T-helper 1 cell treated with Interleukin-12 subunit alpha and Interleukin-12 subunit beta and Interleukin-4 antibody, amounts not matched to agents 30 ng/mL and 1 ng/mL, for 36 hours (primary cell): Measurements from ENCODE around the gene PRX. TPM values are rescaled to one million over a fixed set of nuclear protein-coding genes. Genes with fewer than 3 reads are reported as not detected.
"Not testable (repeated sequence)": the region's sequence is repeated elsewhere in the genome, so short reads cannot be mapped to it uniquely, and the experiment has no call there.

Experiments used
- intact Hi-C: fragments of 100-400 bp; cut with micrococcal nuclease; formaldehyde crosslinking; loops from one replicate; pipeline ENCODE4 v1.15.1; 2024
- total RNA-seq: library from RNA; stranded (reverse); gene quantifications from 2 replicates; pipeline ENCODE4 v1.2.3, GENCODE V29; 2022

Gene PRX
- total RNA-seq, 1 donor from 2014 or later, result 0.66 TPM

- intact Hi-C loops, result loop anchor here (1.0 to 10.0 kb wide), 15 partner anchors 9 to 1092 kb away; partner anchors contain the start of genes BCKDHA, BLVRB, COQ8B and DYRK1B
Observed at GRCh38 chr19:40442328-40443130, 29.4 kb upstream of the PRX start.

- intact Hi-C loops, result loop anchor here (2.0 to 10.0 kb wide), 7 partner anchors 163 to 1093 kb away; partner anchors contain the start of genes COQ8B, DYRK1B, HNRNPUL1 and ITPKC
Observed at GRCh38 chr19:40441719-40442253, 28.6 kb upstream of the PRX start.

GRCh38 chr19:40438284-40438683, 25.1 kb upstream of the PRX start:
- intact Hi-C loops, result no loop called here

- intact Hi-C loops, result loop anchor here (1.0 kb wide), 2 partner anchors 8 to 10 kb away; partner anchors contain the start of gene SERTAD1
Observed at GRCh38 chr19:40433391-40434216, 20.4 kb upstream of the PRX start.

- intact Hi-C loops, result loop anchor here (1.0 kb wide), 2 partner anchors 7 to 11 kb away; partner anchors contain the start of gene SERTAD1
Observed at GRCh38 chr19:40432760-40433159, 19.6 kb upstream of the PRX start.

- intact Hi-C loops, result no loop called here
Observed at GRCh38 chr19:40431698-40432097, 18.5 kb upstream of the PRX start.

GRCh38 chr19:40430242-40430641, 17.1 kb upstream of the PRX start:
- intact Hi-C loops, result not testable (repeated sequence)

- intact Hi-C loops, result loop anchor here (10.0 kb wide), 3 partner anchors 583 to 1437 kb away; partner anchors contain the start of genes FBL and RPS19
Observed at GRCh38 chr19:40428197-40428596, 15.0 kb upstream of the PRX start.

- intact Hi-C loops, result loop anchor here (1.0 to 10.0 kb wide), 12 partner anchors 8 to 1439 kb away; partner anchors contain the start of genes AKT2, BLVRB, C19orf47 and FBL
Observed at GRCh38 chr19:40425450-40426287, 12.5 kb upstream of the PRX start, which contains the start of gene SERTAD1. TSS of gene SERTAD1 (minus strand) at chr19:40425992. CDS start at chr19:40423546, 2,446 bp downstream.

GRCh38 chr19:40424637-40425449, 11.7 kb upstream of the PRX start:
- intact Hi-C loops, result loop anchor here (1.0 to 10.0 kb wide), 8 partner anchors 8 to 1440 kb away; partner anchors contain the start of genes AKT2, C19orf47, FBL and PLD3

- intact Hi-C loops, result loop anchor here (2.0 to 10.0 kb wide), 4 partner anchors 181 to 1441 kb away; partner anchors contain the start of genes FBL and RPS19
Observed at GRCh38 chr19:40423938-40424337, 10.8 kb upstream of the PRX start.

GRCh38 chr19:40422748-40423566, 9.8 kb upstream of the PRX start:
- intact Hi-C loops, result loop anchor here (10.0 kb wide), 3 partner anchors 578 to 1442 kb away; partner anchors contain the start of genes FBL and RPS19

GRCh38 chr19:40421993-40422747, 9.0 kb upstream of the PRX start:
- intact Hi-C loops, result loop anchor here (1.0 to 10.0 kb wide), 7 partner anchors 18 to 1443 kb away; partner anchors contain the start of genes BLVRB, FBL and RPS19

- intact Hi-C loops, result loop anchor here (1.0 to 10.0 kb wide), 7 partner anchors 17 to 1444 kb away; partner anchors contain the start of genes BLVRB, FBL and RPS19
Observed at GRCh38 chr19:40420766-40421765, 7.9 kb upstream of the PRX start.

- intact Hi-C loops, result loop anchor here (2.0 to 10.0 kb wide), 4 partner anchors 108 to 1444 kb away; partner anchors contain the start of genes FBL and RPS19
Observed at GRCh38 chr19:40420451-40420765, 7.2 kb upstream of the PRX start.

- intact Hi-C loops, result loop anchor here (2.0 to 10.0 kb wide), 4 partner anchors 109 to 1445 kb away; partner anchors contain the start of genes FBL and RPS19
Observed at GRCh38 chr19:40419780-40420179, 6.6 kb upstream of the PRX start.
